Liver (tissue), 4 donors: ENCODE results near the gene ZNF594. TPM values are rescaled to one million over a fixed set of nuclear protein-coding genes. Genes with fewer than 3 reads are reported as not detected.

Experiments used
- polyA plus RNA-seq, 2 donors: library from polyadenylated mRNA; stranded (reverse) in 1 of 2; unstranded in 1 of 2; fragments of 200-250 nt in 1 of 2; fragments of >200 nt in 1 of 2; fragmentation: Nextera tagmentation in 1 of 2; extraction: Ambion mirVana in 1 of 2; gene quantifications; one replicate each; pipeline versions ENCODE4 v1.2.1 to v1.2.3, GENCODE V29; 2013 to 2015
- total RNA-seq, 2 donors: library from RNA; depleted of rRNA; stranded (reverse); fragments of >200 nt; gene quantifications; one replicate each; pipeline ENCODE4 v1.2.3, GENCODE V29; 2014
- donor health status: healthy.
- donor health status: healthy.
- donor health status: healthy.

ZNF594 gene
- total and polyA plus RNA-seq, 4 donors: 0.76 to 7.4 (median 4.1) TPM

Other genes starting within 250 kb of the ZNF594 start
- gene PFN1, start 243.3 kb downstream of the ZNF594 start, total RNA-seq: 100 to 1,000 TPM; 150 to 672 TPM
- 100 to 1,000 TPM; 568 to 592 TPM for gene PFN1, start 243.3 kb downstream of the ZNF594 start, polyA plus RNA-seq
- gene ENO3, start 240.7 kb downstream of the ZNF594 start, total RNA-seq: 10 to 100 TPM; 26.3 to 27.5 TPM
- 100 to 1,000 TPM in 1 of 2 donors, 10 to 100 TPM in 1; 34.1 to 117 TPM for gene ENO3, start 240.7 kb downstream of the ZNF594 start, polyA plus RNA-seq
- gene SPAG7, start 224.1 kb downstream of the ZNF594 start, total RNA-seq: 10 to 100 TPM; 18.6 to 19.8 TPM
- gene SPAG7, start 224.1 kb downstream of the ZNF594 start, polyA plus RNA-seq: 10 to 100 TPM; 32.1 to 66.3 TPM
- 1 to 10 TPM; 7.8 to 9.6 TPM for gene CAMTA2, start 204.2 kb downstream of the ZNF594 start, total RNA-seq
- gene CAMTA2, start 204.2 kb downstream of the ZNF594 start, polyA plus RNA-seq: 10 to 100 TPM; 14.3 to 17.6 TPM
- under 1 TPM; 0.28 to 0.42 TPM for gene INCA1, start 194.3 kb downstream of the ZNF594 start, total RNA-seq
- under 1 TPM; 0.68 to 0.75 TPM for gene INCA1, start 194.3 kb downstream of the ZNF594 start, polyA plus RNA-seq
- 10 to 100 TPM; 19.7 to 62.2 TPM for gene KIF1C, start 193.9 kb downstream of the ZNF594 start, total RNA-seq
- gene KIF1C, start 193.9 kb downstream of the ZNF594 start, polyA plus RNA-seq: 10 to 100 TPM; 10.4 to 53.8 TPM
- under 1 TPM in 1 of 2 donors, not detected in 1; 0.28 TPM for gene SLC52A1, start 156.4 kb downstream of the ZNF594 start, total RNA-seq
- gene SLC52A1, start 156.4 kb downstream of the ZNF594 start, polyA plus RNA-seq: under 1 TPM; 0.08 to 0.11 TPM
- gene ZFP3, start 113.4 kb downstream of the ZNF594 start, total RNA-seq: 1 to 10 TPM; 1.6 TPM
- gene ZFP3, start 113.4 kb downstream of the ZNF594 start, polyA plus RNA-seq: under 1 TPM; 0.46 to 0.56 TPM
- 1 to 10 TPM; 2.5 to 4.0 TPM for gene ZNF232, start 80.0 kb downstream of the ZNF594 start, total RNA-seq
- 1 to 10 TPM; 2.9 to 3.0 TPM for gene ZNF232, start 80.0 kb downstream of the ZNF594 start, polyA plus RNA-seq
- gene USP6, start 75.8 kb downstream of the ZNF594 start, total RNA-seq: under 1 TPM; under 0.01 to 0.05 TPM
- under 1 TPM in 1 of 2 donors, not detected in 1; 0.18 TPM for gene USP6, start 75.8 kb downstream of the ZNF594 start, polyA plus RNA-seq
- 1 to 10 TPM; 3.9 to 5.7 TPM for gene SCIMP, start 43.0 kb upstream of the ZNF594 start, total RNA-seq
- gene SCIMP, start 43.0 kb upstream of the ZNF594 start, polyA plus RNA-seq: 1 to 10 TPM; 3.0 TPM
- gene RABEP1, start 90.4 kb upstream of the ZNF594 start, total RNA-seq: 10 to 100 TPM; 21.5 to 26.6 TPM
- 10 to 100 TPM; 13.3 to 19.7 TPM for gene RABEP1, start 90.4 kb upstream of the ZNF594 start, polyA plus RNA-seq
- 100 to 1,000 TPM in 1 of 2 donors, 10 to 100 TPM in 1; 61.4 to 124 TPM for gene NUP88, start 227.8 kb upstream of the ZNF594 start, total RNA-seq
- gene NUP88, start 227.8 kb upstream of the ZNF594 start, polyA plus RNA-seq: 10 to 100 TPM; 39.6 to 53.4 TPM
- gene RPAIN, start 228.3 kb upstream of the ZNF594 start, total RNA-seq: 10 to 100 TPM; 21.7 to 37.0 TPM
- 10 to 100 TPM; 10.9 to 34.0 TPM for gene RPAIN, start 228.3 kb upstream of the ZNF594 start, polyA plus RNA-seq
- gene C1QBP, start 247.3 kb upstream of the ZNF594 start, total RNA-seq: 100 to 1,000 TPM in 1 of 2 donors, 10 to 100 TPM in 1; 94.9 to 107 TPM
- gene C1QBP, start 247.3 kb upstream of the ZNF594 start, polyA plus RNA-seq: 100 to 1,000 TPM; 118 to 123 TPM